ENCODE results near the gene RAET1E.
"Not testable (repeated sequence)": the region's sequence is repeated elsewhere in the genome, so short reads cannot be mapped to it uniquely, and the experiment has no call there.

Gene RAET1E, protein sequence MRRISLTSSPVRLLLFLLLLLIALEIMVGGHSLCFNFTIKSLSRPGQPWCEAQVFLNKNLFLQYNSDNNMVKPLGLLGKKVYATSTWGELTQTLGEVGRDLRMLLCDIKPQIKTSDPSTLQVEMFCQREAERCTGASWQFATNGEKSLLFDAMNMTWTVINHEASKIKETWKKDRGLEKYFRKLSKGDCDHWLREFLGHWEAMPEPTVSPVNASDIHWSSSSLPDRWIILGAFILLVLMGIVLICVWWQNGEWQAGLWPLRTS

DNA sequence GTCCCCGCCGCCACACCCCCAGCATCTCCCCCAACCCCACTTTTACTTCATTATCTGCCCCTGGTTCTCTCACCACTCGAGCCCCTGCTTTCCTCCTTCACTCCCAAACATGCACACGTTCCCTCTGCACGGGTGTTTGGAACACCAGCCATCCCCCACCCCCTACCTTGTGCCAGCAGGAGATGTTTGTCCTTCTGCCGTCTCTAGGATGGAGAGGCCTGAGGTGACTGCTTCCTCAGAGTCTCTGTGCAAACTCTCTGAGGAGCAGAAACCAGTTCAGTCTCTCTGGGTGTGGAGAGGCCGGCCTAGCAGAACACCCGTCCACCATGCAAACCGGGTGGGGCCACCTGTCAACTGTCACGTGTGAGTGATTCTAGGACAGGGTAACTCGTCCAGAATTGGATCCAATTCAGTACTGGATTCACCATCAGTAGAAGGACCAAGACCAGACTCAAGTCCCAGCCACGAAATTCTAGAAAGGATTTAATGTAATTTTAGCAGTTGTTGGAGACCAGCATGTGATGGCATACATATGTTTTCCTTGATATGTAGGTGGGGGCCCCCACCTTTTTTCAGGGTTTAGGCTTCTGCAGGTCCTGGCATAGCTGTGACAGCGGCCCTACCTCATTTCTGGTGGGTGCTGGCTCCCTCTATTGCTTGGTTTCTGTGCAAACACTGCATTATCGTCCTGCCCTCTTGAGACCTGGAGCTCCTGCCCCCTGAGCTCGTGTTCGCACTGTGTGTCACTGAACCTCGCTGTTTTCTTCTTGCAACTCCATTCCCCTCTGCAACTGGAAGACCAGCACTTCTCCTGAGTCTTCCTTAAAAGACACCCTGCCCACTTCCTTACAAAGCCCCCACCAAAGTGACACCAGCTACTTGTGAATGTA is at the start of gene RAET1E:
TSS of gene RAET1E (minus strand) at position 259 of the 890 bp plus-strand sequence. CDS start 7,212 bp downstream, outside the sequence.
- DNase-seq (ENCODE audit: low read depth), result no peak

DNA sequence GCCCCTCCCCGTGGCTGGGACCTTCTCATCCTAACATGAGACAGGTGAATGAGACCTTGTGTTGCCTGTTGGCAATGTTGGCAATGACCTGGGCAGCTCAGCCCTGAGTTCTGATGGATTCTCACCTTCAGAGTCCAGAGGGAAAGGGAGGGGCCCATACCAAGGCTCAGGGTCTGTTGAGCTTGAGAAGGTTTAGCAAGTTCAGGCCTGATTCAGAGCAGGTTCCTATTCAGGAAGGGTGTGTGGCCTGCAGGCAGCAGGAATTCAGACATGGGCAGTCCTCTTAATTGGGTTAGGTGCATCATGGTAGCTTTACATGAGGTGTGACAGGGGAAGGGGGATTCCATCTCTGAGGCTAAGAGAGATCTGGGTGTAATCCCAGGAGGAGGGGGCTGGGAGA is 49.6 kb upstream of the RAET1E start:
- DNase-seq (ENCODE audit: low read depth), result not testable (repeated sequence)

DNA sequence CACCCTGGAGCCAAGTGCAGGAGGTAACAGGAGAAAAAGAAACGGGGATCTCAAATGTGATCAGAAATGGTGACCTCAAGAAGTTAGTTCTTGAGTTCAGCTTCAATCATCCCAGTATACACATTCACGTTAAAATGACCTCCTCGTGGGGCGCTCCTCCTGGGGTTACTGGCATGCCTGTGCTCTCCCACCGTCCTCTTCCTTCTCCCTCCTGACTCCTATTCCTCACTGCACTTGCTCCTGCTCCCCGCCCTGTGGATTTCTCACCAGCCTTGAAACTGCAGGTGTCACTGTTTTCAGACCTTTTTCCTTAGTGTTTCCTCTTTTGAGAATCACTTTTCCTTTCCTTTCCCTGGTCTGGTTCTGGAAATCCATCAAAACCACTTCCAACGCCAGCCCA is 48.7 kb upstream of the RAET1E start:
- DNase-seq (ENCODE audit: low read depth), result not testable (repeated sequence)

DNA sequence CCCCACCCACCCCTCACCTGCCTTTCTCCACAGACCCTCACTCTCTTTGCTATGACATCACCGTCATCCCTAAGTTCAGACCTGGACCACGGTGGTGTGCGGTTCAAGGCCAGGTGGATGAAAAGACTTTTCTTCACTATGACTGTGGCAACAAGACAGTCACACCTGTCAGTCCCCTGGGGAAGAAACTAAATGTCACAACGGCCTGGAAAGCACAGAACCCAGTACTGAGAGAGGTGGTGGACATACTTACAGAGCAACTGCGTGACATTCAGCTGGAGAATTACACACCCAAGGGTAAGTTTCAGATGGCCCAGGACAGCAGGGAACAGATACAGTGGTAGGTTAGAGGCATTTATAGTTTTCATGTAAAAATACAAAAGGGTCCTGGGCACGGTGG is 47.4 kb upstream of the RAET1E start:
- not testable (repeated sequence) for DNase-seq (ENCODE audit: low read depth)

DNA sequence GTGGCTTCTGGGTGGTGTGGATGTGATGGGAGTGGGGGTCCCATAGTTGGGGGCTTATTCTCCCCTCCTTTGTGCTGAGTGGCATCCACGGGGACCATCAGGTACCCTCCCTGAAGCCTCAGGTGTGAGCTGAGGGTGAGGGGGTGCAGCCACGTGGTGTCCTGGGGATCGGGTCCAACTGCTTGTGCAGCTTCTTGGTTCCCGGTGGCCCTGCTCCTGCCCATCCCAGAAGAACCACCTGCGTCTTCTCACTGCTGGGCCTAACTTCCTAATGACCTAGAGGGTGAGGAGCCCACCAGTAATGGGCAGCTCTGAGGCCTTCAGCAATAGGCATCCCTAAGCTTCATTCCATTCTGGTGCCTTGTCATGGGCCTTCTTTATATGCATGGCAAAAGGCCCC is 45.4 kb upstream of the RAET1E start:
- not testable (repeated sequence) for DNase-seq (ENCODE audit: low read depth)

DNA sequence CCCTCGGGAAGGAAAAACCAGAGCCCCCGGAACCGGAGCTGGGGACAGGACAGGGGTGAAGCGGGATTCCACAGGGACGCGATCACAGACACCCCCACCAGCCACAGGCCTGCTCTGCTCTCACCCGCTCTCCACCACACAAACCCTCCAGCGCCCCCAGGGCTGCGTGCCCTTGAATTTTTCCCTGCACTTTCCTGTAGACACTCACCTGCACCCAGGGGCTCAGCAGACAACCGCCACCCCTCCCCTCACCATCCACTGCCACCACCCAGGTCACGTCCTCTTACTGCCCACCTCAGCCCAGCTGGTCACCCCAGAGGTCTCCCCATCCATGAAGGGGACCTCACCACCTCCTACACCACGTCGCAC is 44.5 kb upstream of the RAET1E start:
- no peak for DNase-seq (ENCODE audit: low read depth)

DNA sequence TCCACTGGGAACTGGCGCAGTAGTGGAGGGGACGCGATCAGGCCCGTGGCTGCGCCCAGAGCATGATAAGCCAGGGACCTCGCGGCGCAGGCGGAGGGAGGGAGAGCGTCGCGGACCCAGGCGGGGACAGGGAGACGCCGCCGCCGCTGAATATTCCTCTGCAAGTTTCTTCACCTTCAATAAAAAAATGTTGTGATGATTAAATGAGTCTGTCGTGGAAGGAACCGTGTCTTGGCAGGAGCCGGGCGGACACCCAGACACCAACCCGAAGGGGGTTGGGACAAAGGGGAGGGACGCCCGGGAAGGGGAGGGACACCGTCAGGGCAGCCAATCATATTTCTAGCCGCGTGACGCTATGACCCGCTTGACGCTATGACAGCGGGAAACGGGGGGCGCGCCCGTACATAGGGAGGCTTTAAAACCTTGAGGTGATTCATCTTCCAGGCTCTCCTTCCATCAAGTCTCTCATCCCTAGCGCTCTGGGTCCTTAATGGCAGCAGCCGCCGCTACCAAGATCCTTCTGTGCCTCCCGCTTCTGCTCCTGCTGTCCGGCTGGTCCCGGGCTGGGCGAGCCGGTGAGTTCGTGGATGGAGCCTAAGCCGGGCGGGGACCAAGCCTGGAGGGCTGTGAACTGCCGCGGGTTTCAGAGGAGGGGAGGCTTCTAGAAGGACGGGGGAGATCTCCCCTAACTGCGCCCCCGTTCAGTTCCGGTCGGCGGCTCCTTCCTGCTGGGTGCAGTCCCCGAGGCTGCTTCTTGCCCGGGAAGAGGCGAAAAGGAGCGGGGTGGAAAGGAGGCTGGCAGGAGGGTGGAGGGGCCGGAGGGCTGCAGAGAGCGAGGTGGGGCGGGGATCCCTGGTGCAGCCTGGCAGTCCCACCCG is 43.9 kb upstream of the RAET1E start, which contains the start of gene ULBP2:
TSS of gene ULBP2 (plus strand) at position 432 of the 878 bp plus-strand sequence. CDS start at position 491, 59 bp downstream.
- DNase-seq (ENCODE audit: low read depth), result peak; percentile 85

DNA sequence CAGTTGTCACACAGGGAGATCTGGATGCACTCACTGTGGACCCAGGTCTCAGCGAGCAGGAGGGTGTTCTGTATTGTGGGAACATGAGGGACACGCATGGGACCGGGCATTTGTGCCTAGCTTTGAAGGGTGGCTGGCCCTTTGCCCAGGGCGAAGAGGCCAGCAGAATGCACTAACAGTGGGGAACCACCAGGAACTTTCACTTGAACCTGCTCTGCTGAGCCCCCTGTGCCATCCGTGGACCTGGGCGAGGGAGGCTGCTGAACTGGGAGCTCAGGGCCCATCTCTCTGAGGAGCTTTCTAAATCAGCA is 42.7 kb upstream of the RAET1E start:
- no peak for DNase-seq (ENCODE audit: low read depth)

DNA sequence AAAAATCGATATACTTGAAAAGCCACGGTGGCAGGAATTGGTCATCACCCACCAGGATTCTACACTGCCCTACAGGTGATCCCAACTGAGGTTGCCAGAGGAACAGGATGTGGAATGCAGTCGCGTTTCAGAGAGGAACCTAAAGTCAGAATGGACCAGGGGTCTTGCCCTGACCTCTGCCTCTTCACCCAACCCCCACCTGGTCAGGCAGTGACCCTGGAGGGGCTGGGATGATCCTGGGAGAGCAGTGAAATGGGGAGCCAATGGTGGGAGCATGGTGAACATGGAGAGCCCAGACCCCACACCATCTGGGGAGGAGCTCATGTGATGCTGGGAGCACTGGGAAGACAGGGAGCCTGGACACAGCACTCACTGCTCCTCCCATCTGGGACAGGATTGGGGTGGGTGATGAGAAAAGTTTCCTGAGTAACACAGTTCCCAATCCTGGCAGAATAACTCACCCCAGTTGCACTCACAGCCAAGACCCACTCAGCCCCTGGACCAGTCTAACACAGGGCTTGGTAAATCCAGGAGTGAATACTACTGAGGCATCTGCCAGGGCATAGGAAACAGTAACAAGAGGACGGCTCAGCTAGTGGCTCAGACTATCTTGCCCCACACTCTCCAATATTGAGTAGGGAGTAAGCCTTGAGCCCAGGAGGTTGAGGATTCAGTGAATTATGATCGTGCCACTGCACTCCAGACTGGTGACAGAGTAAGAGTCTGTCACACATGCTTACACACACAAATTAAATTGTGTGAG is 42.2 kb upstream of the RAET1E start:
- no peak for DNase-seq (ENCODE audit: low read depth)

DNA sequence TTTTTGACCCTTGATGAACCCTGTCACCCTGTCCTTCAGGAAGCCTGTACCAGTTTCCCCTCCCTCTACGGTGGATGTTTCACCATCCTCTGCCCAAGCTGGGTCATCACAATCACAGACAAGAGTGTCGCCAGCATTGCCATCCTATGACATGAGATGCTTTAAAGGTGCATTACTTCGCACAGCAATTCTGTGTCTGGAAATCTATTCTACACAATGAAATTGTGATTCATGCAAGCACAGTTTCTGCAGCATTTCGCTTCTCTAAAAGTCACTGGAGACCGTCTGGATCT is 41.4 kb upstream of the RAET1E start:
- DNase-seq (ENCODE audit: low read depth), result no peak

DNA sequence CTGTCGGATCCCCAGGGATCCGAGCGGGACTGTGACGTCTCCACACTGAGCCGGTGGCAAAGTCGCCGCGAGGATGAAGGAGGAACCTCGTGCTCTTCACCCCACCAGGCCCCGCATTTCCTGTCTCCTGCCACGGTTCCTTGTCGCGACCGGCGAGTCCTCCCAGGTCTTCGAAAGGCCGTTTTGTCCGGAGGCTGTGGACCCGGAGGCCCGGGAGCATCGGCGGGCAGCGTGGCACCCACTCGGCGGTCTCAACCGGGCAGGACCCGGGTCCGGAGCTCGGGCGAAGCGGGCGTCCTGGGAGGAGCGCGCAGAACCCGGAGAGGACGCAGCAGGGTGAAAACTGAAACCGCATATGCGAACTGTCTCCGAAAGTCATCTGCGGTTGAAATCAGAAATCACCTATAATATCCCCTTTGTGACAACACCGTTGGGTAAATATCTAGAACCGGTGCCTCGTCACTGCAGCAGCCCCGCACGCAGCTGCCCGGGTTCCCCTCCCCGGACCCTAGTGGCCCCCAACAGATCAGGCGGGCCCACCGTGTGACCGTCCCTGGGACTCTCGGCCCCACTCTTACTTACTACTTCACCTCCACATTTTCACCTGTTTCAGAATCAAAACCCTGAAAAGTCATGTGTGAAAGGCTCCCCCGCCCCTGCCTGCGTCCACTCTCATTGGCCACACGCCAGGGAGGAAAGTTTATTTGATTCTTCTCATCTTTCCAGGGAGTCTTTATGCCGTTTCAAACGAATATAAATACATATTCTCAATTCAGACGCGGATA is 40.9 kb upstream of the RAET1E start:
- no peak for DNase-seq (ENCODE audit: low read depth)

DNA sequence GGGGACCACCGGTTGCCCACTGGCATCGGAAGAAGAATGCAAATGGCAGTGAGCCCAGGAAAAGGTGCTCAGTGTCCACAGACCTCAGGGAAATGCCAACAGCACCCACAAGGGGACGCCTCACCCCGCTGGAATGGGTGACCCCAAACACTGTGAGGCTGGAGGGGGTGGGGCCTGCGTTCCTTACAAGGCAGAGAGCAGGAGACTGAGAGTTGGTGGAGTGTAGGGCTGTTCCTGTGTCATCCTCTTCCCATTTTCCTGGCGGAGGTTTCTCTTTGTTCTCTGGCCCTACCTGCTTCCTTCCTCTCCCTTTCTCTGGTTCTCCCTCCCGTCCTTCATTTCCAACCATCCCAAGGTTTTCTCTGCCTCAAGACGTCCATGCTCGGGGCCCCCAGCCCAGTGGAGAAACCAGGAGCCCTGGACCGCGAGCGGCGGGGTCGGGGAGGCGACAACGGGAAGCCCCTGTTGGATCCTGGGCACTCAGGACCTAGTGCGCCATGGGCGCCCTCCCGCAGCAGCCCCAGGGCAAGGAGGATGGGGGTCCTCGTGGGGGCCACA is 40.2 kb upstream of the RAET1E start:
- not testable (repeated sequence) for DNase-seq (ENCODE audit: low read depth)

DNA sequence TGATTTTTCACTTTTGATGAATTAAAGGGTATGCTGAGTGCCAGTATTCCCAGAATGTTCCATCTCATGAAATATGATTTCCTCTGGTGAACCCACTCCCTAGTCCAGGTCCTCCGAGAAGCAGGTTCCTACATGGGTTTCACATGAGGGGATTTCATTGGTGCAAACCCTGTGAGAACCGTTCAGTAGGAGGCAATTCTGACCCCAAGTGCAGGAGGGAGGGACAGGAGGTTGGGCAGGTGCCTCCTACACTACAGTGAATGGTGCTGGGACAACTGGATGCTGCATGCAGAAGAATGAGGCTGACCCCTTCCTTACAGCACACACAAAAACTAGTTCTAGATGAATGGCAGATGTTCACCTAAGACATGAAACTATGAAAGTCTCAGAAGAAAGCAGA is 38.8 kb upstream of the RAET1E start:
- no peak for DNase-seq (ENCODE audit: low read depth)

DNA sequence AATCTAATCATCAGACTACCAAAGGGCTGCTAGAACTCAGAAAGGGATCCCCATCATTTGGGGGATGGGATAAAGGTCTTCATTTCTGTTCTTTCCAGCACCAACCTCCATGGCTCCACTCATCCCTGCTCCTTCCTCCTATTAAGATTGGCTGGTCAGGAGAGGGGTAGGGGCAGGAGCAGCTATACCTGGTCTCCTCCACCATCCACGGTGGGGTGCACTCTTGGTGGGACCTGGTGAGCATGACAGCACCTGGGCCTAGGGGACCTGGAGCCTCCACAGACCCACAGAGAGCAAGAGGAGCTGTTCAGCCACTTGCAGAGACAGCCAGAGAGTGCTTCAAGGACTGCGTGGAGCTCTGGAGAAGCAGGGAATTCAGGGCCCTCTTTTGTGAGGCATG is 37.8 kb upstream of the RAET1E start:
- DNase-seq (ENCODE audit: low read depth), result no peak

DNA sequence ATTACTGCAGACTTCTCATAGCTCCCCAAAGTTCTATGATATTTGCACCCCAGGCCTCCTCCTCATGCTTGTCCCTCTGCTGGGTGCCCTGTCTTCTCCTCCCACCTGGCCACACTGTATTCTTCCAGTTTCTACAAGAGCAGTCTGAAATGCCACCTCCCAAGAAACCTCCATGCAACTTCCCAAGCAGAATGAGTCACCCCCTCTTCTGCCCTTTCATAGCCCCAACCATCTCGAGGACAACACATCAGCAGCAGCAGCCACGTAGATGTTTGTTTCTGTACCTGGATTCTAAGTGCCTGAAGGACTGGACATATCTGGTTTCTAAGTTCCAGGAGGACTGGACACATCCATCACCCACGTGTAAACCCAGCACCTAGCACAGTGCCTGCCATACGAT is 37.3 kb upstream of the RAET1E start:
- no peak for DNase-seq (ENCODE audit: low read depth)

DNA sequence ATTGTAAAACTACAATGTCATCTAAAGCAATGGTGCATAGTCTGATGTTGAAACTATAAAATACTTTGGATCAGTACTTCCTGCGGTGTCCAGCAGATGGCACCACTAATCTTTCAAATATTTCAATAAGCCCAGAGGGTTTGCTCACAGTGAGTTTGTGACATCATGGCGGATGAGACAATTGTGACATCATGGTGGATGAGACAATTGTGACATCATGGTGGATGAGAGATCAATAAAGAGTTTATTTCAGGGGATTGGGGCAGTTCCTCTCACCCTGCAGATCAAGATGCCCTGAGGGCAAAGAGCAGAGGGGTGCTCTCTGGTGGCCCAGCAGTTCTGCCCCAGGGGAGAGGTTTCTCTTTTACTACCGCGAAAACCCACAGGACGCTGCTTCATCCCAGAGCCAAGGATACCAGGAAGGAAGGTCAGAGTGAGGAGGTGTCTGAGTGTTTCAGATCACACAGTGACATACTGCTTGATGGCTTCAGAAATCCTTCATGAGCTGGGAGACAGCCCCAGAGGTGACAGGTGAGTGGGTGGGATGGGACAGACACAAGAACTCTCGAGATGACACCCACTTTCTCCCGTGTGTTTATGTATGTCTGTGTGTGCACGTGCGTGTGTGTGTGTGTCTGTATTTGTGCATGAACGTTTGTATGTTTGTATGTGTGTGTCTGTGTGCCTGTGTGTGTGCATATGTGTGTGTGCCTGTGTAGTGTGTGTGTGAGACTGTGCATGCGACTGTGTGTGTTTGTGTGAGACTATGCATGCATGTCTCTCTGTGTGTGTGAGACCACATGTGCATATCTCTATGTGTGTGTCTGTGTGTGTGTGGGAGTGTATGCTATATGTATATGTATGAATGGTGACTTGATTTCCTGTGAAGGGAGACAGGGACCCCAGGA is 36.6 kb upstream of the RAET1E start:
- DNase-seq (ENCODE audit: low read depth), result peak; percentile 68

DNA sequence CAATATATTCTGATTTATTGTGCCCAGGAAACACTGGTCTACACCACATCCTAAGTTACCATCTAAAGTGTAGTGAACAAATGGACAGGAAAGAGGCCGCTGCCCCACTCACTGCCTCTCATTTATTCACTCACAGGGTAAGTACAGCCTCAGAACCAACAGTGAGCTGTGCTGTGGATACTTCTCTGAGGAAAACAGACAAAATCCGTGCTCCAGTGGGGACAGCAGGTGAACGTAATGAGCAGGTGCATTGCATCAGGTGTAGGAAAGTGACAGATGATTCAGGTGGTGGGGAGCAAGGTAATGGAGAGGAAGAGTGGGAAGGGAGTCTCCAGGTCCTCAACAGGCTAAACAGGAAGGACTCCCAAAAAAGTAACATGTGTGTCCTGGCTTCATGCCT is 35.5 kb upstream of the RAET1E start:
- DNase-seq (ENCODE audit: low read depth), result no peak

DNA sequence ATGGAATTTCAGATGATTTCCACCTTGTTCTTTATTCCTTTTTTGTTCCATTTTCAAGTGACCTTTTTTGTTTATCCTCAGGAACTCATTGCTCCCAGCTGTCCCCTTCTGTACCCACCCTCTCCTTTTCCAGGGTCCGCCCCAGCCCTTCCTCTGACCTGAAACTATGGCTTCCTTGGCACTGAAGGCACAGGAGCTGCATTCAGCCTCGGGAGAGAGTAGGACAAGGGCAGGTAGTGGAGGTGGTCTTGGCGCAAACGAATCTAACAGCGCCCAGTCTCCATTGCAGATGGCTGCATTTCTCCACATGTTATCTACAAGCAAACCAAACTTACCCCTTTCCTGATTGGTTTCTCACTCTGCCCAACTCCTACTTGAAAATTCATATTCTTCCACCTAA is 35.1 kb upstream of the RAET1E start:
- no peak for DNase-seq (ENCODE audit: low read depth)

DNA sequence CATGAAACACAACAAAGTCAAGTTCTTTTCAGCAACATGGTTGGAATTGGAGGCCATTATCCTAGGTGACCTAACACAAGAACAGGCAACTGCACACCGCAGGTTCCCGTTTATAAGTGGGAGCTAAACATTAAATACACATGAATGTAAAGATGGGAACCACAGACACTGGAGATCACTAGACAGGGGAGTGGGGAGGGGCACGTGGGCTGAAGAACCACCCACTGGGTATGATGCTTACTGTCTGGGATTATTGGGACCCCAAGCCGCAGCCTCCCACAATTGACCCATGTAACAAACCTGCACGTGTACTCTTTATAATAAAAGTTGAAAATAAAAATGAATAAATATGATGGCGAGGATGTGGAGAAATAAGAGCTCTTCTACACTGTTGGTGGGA is 33.6 kb upstream of the RAET1E start:
- DNase-seq (ENCODE audit: low read depth), result no peak

DNA sequence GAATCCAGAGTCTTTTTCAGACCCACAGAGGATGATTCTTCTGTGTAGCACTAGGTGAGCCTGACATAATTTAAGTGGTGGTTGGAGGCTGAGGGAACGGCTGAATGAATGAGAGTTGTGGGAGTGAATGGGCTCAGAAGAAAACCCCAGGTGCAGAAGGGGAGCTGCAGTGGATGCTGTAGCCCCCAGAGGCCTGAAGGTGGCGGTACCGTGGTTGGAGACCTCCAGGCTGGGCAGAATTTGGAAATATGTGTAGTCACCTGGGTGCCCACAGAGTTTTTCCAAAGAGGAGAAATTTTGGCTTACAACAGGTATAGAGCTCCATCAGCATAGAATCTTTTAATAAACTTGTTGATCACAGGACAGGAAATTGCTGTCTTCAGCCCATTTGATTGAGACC is 31.5 kb upstream of the RAET1E start:
- DNase-seq (ENCODE audit: low read depth), result no peak

All from HS-5 (cell line).